K562 (cell line): Measurements from ENCODE around the gene CAMSAP3.

Experiments used
- CTCF ChIP-seq, 3 experiments: IDR thresholded peaks in 2 of 3; conservative IDR thresholded peaks in 1 of 3; 2 replicates each; pipeline ENCODE4 v1.5.1; 2011 to 2012; ENCODE audit warnings: low read length in 3 of 3, mild to moderate bottlenecking in 3 of 3, control low read depth in 2 of 3, improper control_type of control experiment in 1 of 3, inconsistent platforms in 1 of 3, low read depth in 1 of 3, mixed read lengths in 1 of 3, moderate library complexity in 1 of 3; ENCODE audit not compliant: insufficient read depth in 2 of 3
- HDAC2 ChIP-seq: fragments of 450-650 bp; IDR thresholded peaks from 2 replicates; pipeline ENCODE4 v1.6.1; 2016; ENCODE audit warnings: mild to moderate bottlenecking
- HNRNPH1 ChIP-seq: fragments of 200-400 bp; formaldehyde crosslinking; optimal IDR thresholded peaks from 2 replicates; pipeline ENCODE3; 2017; ENCODE audit warnings: low read depth, mild to moderate bottlenecking, low read length, moderate library complexity
- JUNB ChIP-seq: fragments of 450-650 bp; formaldehyde crosslinking; conservative IDR thresholded peaks from 2 replicates; pipeline ENCODE4 v1.4.0; 2020; ENCODE audit warnings: mild to moderate bottlenecking
- POLR2A ChIP-seq: fragments of 450-650 bp; conservative IDR thresholded peaks from 2 replicates; pipeline ENCODE4 v1.6.1; 2016
- PPARD ChIP-seq: fragments of 250-450 bp; sonication (Bioruptor Pico); IDR thresholded peaks from 2 replicates; pipeline ENCODE4 v1.8.0; 2022; ENCODE audit warnings: inconsistent platforms, mild to moderate bottlenecking, moderate library complexity
- SNAPC5 ChIP-seq: fragments of 250-450 bp; sonication (Bioruptor Pico); IDR thresholded peaks from 2 replicates; pipeline ENCODE4 v1.8.0; 2021; ENCODE audit warnings: moderate library complexity, mild to moderate bottlenecking, inconsistent platforms
- ZBTB26 ChIP-seq: fragments of 450-650 bp; formaldehyde crosslinking; IDR thresholded peaks from 2 replicates; pipeline ENCODE4 v1.4.0; 2022; ENCODE audit warnings: missing genetic modification characterization
- ZSCAN29 ChIP-seq: fragments of 450-650 bp; IDR thresholded peaks from 2 replicates; pipeline ENCODE4 v1.6.1; 2017

GRCh38 chr19:7579182-7579581, 16.5 kb upstream of the CAMSAP3 start:
- TF ChIP-seq ZBTB26 (CRISPR knock-in tag), result no peak
- no peak for TF ChIP-seq HDAC2
- no peak for TF ChIP-seq CTCF (IDR thresholded peaks at IDR 0.05 in 2 of 3, conservative IDR thresholded peaks at IDR 0.05 in 1 of 3; ENCODE audit: insufficient read depth in 2 of 3, low read depth in 1 of 3, low read length in 3 of 3)
- TF ChIP-seq SNAPC5, result no peak
- TF ChIP-seq POLR2A, result no peak
- TF ChIP-seq PPARD (CRISPR knock-in tag), result no peak
- no peak for TF ChIP-seq ZSCAN29
- TF ChIP-seq JUNB (CRISPR knock-in tag), result no peak
- no peak for TF ChIP-seq HNRNPH1
